Pons (tissue), 1 donor: Measurements from ENCODE around the gene TPST1.
A peak's percentile ranks its signal among the peaks of the same experiment; 100 is the strongest.

Experiments used
- DNase-seq: peaks from one replicate; pipeline ENCODE4 v3.0.0-alpha.2; 2016; ENCODE audit warnings: low spot score

TPST1 gene

DNA sequence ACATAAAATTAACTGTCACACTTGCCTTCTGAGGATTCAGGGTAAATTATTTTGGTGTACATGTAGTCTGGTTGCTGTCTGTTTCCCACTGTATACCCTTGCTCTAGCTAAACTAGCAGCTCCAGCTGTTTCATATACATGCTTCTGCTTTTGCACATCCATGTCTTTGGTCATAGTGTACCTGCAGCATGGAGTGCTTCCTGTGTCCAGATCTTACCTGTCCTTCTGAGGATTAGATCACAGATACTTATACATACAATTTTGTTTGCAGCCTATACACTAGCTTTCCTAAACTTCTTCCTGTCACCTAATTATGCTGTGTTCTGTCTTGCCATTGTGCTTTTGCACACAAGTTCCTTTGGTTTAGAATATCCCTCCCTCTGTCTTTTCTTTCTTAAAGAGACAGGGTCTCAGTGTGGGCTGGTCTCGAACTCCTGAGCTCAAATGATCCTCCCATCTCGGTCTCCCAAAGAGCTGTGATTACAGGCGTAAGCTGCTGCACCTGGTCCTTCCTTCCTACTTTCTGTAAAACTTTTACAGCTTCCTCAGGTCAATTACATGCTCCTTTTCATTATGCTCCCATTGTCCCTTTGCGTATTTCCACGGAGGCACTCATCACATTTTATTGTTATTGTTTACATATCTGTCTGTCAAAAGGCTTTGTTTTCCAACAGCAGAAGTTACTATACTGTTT, 33.8 kb downstream of the TPST1 start:
- DNase-seq: no peak

DNA sequence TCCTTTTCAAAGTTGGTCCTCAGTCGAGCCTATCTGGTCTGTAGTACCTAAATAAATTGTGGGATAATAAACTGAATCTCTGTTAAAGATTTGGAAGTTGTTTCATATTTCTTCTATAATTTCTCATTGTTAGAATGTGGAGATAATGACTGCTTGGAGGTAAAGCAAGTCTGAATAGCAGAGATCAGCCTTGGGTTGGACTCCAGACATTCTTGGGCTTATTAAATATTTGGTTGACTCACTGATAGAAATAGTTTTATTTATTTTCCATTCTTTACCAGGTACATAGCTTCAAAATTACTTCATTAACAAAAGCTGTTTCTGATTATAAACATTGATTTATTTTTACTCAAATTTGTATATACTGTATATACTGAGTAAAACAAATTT, 34.3 kb downstream of the TPST1 start:
- DNase-seq: no peak

DNA sequence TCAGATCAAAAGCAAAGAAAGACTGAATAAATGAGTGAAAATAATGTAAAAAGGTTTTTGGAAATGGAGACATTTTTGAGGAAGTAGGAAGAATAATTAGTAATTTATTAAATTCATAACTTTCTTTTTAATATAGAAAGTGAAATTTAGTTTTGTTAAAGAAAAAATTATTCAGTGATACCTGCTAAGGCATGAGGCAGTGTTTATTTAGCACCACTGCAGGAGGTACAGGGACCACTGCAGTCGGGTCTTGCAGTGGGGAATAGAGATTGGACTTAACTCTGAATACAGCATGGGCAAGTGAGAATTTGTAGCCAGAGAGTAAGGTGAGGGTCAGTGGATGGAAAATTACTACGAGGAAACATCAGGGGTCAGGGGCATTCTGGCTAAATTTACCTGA, 39.9 kb downstream of the TPST1 start:
- DNase-seq: no peak

DNA sequence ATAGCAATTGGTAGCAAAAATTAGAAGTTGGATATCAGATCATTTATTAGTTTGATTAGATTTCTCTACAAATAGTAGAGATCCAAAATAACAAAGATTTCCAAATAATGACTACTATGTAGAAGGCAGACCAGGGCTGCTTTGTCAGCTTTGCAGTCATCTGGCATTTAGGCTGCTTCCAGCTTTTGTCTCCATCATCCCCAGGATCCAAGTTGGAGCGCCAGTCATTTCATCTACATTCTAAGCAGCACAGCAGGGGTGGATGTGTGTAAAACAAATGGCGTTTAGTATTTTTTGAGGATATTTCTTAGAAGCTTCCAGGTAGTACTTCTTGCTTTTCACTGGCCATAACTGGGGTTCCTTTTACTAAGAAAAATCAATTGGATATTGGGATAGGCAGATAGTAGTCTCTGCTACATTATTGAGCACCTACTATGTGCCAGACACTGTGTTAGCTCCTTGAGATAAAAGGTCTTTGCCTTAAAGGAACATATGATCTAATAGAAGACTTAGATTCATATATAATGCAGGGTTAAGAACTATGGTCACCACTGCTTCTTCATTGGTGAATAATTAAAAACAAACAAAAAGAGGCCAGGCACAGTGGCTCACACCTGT, 41.5 kb downstream of the TPST1 start:
- no peak for DNase-seq

DNA sequence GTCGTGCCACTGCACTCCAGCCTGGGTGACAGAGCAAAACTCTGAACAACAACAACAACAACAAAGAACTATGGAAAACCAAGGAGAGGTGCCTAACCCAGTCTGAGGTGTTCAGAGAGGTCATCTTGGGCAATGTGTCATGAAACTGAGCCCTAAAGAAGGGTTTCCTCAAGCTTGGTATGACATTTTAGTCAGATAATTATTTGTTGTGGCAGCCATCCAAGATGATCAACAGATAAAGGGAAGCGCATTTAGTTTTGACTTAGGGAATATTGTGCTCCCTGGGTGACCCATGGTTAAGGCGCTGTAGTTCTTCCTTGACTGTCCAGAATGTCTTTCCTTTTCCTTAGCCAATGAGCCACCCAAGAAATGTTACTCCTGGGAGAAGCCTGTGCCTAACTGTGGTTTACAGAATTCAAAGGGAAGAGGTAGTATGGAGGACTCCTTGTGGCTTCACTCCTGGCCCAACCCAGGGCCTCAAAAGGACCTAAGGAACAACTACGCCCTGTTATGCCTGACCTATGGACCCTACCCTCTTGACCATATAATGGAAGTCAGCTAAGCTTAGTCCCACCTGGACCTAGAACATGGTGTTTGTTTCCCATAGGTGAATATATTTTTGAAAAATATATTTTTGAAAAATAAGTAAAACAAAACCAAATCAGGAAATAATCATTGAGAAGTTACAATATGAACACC, 42.4 kb downstream of the TPST1 start:
- DNase-seq: no peak

DNA sequence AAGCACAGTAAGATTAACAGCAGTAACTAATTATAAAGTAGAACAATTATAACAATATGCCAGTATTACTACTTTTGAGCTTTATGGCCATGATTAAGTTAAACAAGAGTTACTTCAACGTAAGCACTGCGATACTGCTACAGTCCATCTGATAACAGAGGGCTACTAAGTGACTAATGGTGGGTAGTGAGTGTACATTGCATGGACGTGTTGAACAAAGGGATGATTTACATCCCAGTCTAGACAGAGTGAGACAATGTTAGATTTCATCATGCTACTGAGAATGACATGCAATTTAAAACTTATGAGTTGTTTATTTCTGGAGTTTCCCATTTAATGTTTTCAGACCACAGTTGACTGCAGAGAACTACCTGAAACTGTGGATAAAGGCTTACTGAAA, 45.6 kb downstream of the TPST1 start:
- no peak for DNase-seq

DNA sequence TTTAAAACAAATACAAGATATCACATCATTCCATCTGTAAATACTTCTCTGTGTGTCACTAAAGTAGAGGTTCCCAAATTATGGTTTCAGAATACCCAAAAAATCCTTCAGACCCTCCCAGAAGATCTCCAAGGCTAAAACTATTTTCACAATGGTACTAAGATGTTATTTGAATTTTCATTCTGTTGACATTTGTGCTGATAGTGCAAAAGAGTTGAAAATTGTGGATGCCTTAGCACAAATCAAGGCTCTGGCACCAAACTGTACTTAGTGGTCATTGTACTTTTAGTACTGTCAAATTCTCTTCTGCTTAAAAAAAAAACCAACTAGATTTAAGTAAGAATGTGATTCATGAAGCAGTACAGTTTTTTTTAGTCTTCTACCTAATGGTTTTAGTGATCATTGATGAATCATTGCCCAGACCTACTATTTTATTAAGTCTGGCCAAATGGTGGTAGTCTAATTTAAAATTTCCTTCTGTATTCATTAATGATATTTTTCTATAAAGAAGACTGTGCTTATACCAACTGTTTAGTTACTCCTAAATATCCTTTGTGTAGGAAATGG, 50.5 kb downstream of the TPST1 start:
- DNase-seq: no peak

DNA sequence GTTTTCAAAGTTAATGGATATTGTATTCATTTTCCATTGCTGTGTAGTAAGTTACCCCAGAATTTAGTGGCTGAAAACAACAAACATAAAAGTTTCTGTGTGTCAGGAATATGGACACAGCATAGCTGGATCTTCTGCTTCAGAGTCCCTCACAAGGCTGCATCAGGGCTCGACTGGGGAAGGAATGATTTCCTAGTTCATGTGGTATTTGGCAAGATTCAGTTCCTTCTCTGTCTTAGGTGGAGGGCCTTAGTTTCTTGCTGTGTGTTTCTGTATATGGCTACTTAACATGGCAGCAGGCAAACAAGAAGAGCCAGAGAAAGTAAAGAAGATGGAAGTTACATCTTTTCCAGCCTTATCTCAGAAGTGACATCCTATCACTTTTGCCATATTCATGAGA, 51.1 kb downstream of the TPST1 start:
- no peak for DNase-seq

DNA sequence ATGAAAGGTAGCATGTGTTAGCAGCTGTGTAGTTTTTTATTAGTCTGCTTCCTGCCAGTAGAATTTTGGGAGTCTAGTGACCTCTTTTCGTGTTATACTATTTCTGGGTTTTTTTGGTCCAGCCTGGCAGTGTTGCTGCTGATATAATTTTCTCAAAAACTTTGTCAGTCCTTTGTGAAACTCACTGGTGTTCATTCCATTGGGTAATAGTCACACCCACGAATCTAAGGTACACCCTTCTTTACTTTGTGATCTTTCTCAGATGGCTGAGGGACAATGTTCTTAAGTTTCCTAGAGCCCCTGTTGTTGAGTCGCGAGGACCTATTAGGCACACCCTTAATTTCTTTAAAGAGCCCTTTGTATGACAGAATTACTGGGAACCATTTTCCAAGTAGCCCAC, 52.3 kb downstream of the TPST1 start:
- no peak for DNase-seq

DNA sequence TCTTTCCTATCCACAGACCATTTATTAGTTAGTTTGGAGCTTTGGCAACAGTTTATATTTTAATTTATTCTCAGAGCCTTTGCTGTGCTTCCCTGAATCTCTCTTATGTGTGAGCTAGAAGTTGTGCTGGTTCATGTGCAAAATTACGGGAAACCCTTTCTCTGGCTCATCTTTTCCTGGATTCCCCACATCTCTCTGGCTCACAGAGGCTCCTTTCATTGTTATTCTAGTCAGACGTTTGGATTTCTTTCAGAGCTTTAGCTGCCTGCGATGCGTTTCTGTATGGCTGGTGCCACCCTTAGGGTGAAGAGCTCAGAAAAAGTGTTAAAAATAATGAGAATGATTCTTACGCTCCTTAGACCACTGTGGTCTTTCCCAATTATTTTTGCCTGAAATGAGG, 53.3 kb downstream of the TPST1 start:
- DNase-seq: peak; percentile 41

DNA sequence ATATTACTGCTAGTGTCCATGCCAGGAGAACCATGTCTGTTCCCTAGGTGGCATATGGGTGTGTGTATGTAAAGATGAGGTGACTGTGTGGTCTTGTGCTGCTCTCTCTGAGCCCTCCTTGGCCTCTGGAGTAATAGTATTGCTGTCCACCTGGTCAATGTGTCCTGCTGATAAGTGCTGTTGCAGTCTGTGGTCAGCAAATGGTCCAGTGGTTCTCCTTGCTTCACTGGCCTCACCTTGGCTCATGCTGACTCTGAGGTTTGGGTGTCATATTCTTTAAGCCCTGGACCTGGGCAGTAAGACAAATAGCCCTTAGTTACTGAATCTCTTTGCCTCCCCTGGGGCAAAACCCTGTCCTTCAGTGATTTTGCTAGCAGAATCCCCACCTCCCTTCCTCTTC, 56.8 kb downstream of the TPST1 start:
- no peak for DNase-seq

DNA sequence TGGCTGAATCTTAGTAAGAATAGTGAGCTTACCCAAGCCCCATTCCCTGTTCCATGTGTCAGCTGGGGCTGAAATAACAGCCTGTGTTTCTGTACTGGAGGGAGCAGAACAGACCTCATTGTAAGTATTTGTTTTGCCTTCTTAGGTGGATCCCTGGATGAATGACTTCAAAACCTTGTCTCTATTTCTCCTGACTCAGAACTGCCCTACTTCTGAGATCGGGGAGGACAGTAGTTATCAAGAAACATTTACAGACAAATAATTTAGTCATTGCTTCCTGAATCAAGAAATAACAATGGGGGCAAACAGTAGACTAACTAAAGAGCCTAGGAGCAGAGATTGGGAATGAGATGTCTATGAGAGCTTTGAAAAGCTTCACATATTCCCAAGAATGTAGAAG, 58.8 kb downstream of the TPST1 start:
- no peak for DNase-seq

DNA sequence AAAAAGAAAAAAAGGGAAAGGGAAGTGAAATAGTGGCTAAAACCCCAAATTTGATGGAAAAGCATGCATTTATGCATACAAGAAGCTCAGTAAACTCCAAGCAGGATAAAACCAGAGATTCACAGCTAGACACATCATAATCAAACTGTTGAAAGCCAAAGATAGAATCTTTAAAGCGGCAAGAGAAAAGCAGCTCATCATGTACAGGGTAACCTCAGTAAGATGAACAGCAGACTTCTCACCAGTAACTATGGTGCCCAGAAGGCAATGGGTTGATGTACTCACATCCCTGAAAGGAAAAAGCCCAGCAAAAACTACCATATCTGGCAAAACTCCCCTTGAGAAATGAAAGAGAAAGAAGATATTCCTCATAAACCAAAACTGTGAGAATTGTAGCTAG, 60.4 kb downstream of the TPST1 start:
- no peak for DNase-seq

DNA sequence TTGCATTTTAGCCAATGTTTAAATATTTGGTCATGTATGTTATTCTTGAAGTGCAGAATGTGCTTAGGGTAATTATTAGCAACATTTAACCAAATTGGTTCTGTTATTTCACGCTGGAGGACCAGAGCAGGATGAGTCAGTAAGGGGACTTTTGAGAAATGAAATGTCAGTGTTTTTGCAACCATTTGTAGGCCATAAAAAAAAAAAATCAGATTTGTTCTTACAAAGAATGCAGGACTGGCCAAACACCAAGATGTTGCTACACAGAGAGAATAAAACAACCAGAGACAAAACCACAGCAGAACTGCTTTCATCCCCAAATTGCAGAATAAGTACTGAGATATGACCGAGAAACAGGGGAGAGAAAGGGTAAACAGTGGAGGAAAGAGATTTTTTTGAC, 62.1 kb downstream of the TPST1 start:
- no peak for DNase-seq

DNA sequence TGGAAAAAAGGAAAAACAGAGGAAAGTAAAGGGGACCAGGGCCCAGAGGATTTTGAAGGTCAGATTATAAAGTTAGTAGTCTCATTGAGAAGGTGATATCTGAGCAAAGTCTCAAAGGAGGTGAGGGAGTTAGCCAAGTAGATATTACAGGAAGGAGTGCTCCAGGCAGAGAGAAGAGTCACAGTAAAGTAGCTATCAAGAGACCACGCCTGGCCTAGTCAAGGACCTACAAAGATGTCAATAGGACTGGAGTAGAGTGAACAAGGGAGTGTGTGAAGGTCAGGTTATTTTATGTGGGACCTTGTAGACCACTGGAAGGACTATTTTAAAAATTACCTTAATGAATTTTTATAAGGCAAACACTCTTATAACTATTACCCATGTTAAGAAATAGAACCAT, 64.8 kb downstream of the TPST1 start:
- DNase-seq: no peak

DNA sequence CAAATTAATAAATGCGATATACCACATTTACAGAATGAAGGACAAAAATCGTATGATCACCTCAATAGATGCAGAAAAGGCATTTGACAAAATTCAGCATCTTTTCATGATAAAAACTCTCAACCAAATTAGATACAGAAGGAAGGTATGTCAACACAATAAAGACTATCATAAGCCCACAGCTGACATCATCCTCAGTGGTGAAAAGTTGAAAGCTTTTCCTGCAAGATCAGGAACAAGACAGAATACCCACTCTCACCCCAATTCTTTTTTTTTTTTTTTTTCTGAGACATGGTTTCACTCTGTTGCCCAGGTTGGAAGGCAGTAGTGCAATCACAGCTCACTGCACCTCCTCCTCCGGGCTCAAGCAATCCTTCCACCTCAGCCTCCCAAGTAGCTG, 67.2 kb downstream of the TPST1 start:
- no peak for DNase-seq

DNA sequence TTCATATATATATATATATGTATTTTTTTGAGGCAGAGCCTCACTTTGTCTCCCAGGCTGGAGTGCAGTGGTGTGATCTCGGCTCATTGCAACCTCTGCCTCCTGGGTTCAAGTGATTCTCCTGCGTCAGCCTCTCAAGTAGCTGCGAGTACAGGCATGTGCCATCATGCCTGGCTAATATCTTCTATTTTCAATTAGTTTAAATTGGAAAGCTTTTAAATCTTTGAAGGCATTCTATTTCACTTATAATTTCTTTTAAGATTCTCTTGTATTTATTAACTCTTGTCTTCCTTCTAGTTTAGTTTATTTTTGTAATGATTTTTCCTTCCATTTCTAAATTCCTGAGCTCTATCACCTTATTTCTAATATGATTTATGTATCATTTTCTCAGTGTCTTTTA, 71.2 kb downstream of the TPST1 start:
- no peak for DNase-seq

DNA sequence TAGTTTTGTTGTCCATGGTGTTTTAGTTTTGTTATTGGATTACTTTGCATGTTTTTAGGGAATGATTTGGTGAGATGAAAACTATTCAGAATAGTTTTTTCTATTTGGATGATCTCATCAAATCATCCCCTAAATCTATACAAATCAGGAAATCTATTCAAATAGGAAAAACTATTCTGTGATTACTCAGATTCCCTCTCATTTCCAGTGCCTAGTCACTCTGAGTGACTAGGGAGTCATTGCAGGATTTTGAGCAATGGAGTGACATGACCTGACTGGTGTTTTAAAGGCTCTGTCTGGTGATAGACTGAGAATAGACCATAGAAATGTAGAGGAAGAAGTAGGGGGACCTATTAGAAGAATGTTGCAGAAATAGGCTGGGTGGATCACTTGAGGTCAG, 72.4 kb downstream of the TPST1 start:
- DNase-seq: no peak

DNA sequence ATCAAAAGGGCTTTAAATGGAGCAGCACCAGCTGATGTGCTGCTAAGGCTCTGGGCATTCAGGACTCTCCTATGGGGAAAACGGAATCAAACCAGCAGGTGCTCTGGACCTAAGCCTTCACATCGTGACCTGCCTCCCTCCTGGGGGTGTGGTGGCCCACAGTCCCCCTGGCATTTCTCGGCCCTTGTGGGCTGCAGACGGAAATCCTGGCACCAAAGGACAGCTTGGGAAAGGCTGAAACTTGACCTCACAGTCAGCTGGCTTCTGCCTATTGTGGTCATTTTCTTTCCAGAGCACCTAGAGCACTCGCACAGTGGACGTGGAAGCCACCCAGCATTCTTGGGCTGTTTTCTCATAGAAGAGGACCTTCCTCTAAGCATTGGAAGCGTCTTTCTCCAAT, 74.8 kb downstream of the TPST1 start:
- no peak for DNase-seq

DNA sequence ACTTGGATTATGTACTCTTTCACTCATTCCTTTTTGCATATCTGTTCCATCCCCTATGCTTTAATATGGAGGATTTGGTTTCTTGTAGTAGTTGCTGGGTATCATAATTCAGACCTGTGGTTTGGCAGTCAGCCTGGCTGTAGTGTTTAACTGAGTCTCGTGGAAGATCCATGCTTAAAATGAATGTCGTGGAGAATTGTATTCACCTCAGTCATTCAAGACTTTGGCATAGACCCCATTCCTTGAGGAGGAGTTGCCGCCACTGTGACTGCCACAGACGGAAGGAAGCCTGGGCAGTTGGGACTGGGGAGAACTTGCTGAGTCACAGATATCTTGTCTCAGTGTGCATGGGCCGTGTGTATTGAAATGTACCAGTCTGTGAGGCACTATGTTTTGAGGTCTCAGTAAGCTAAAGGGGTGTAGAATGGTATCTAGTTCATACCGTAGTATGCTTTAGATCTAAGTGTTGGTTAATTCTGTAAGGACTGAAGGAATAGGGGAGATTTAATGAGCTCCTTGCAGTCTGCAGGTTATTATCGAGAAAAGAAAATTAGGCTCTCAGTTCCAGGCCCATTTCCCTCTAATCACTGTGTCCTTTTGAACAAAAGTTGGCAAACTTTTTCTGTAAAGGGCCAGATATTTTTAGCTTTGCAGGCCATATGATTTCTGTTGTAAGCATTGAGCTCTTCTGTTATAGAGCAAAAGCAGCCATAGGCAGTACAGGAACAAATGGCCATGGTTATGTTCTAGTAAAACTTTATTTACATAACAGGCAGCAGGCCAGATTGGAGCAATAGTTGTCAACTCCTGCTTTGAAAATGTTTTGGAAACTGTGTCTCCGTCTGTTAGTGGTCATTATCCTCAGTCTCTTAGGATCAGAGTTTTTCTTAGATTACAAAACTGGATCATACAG, 76.8 kb downstream of the TPST1 start:
- DNase-seq: peak; percentile 40

DNA sequence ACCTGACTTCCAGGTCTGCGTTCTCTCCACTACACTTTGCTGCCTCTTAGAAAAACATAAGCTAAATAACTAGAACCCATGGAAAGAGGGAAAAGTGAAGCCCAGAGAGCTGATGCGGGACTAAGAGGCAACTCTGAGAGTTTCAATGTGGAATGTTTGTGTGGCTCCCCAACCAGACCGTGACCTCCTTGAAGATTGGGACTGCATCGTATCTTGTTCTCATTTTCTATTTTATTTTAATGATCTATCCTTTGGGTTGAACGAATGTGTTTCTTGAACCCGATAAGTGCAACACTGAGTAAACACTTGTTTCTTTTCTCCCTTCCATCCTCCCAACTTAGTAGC, 77.4 kb downstream of the TPST1 start:
- DNase-seq: no peak
